Esophagus squamous epithelium (tissue), 5 donors: ENCODE results near the gene NT5C3A. TPM values are rescaled to one million over a fixed set of nuclear protein-coding genes. Genes with fewer than 3 reads are reported as not detected.

Experiments used
- DNase-seq: peaks from one replicate; lab custom pipeline; 2025; lab: John Stamatoyannopoulos, UW
- H3K27ac ChIP-seq, 4 donors: fragments of 200-600 bp; sonication (generic); one replicate each; pipeline ENCODE4 v1.5.1; 2016 to 2019; ENCODE audit warnings: mild to moderate bottlenecking in 1 of 4
- H3K27me3 ChIP-seq, 4 donors: fragments of 200-600 bp; sonication (generic); 1 replicate in 3 of 4; 2 replicates in 1 of 4; pipeline versions ENCODE4 v1.5.1 to v1.6.0; 2017 to 2021; ENCODE audit warnings: antibody characterized with exemption in 1 of 4
- H3K36me3 ChIP-seq, 3 donors: fragments of 200-600 bp; sonication (generic); one replicate each; pipeline ENCODE4 v1.5.1; 2016 to 2019
- H3K4me1 ChIP-seq, 3 donors: fragments of 200-600 bp; sonication (generic); one replicate each; pipeline ENCODE4 v1.5.1; 2017 to 2019
- H3K4me3 ChIP-seq, 4 donors: fragments of 200-600 bp; sonication (generic); 1 replicate in 3 of 4; 2 replicates in 1 of 4; pipeline ENCODE4 v1.5.1; 2016 to 2019; ENCODE audit warnings: mild to moderate bottlenecking in 2 of 4, moderate library complexity in 1 of 4
- H3K9me3 ChIP-seq, 3 donors: fragments of 200-600 bp; sonication (generic); one replicate each; pipeline ENCODE4 v1.5.1; 2016 to 2019
- CTCF ChIP-seq, 6 experiments: fragments of 450-650 bp in 4 of 6; fragments of 200-600 bp in 2 of 6; sonication (generic) in 2 of 6; IDR thresholded peaks; one replicate each; pipeline ENCODE4 v1.5.1; 2016 to 2019; ENCODE audit warnings: antibody characterized with exemption in 6 of 6, mild to moderate bottlenecking in 4 of 6, moderate library complexity in 4 of 6
- POLR2A ChIP-seq, 4 donors: fragments of 450-650 bp; IDR thresholded peaks; one replicate each; pipeline ENCODE4 v1.6.1; 2017; ENCODE audit warnings: antibody characterized with exemption in 4 of 4, mild to moderate bottlenecking in 4 of 4, moderate library complexity in 3 of 4
- WGBS, 2 donors: methylation state at CpG; one replicate each; pipeline ENCODE4 v1.1.5; 2018; 5-methylcytosine and 5-hydroxymethylcytosine counted together
- intact Hi-C: fragments of 100-400 bp; cut with DNase I; formaldehyde crosslinking; loops from one replicate; pipeline ENCODE4 v1.15.0; 2022
- total RNA-seq, 4 donors: library from RNA; depleted of rRNA; stranded (reverse); fragments of >200 nt; gene quantifications; one replicate each; pipeline ENCODE4 v1.1.0, GENCODE V29; 2016
- donor health status: DM: yes; HTN: yes; CAD: no.

Gene NT5C3A
- total RNA-seq, 4 donors from 2014 or later = 13.1 to 30.8 (median 26.8) TPM

- Histone ChIP-seq H3K4me1 (peaks cover 0 to 3% (median 0%) of the 10 kb centered on the region in 3 donors), H3K27ac (no peak overlapping the region), H3K27me3 (no peaks in the 10 kb centered on the region), H3K36me3 (no peaks in the 10 kb centered on the region), H3K9me3 (peaks cover 0 to 23% (median 15%) of the 10 kb centered on the region in 3 donors), H3K4me3 (no peak overlapping the region)
- TF ChIP-seq POLR2A (IDR thresholded peaks at IDR 0.05) (no peak), CTCF (IDR thresholded peaks at IDR 0.05) (no peak)
- no peak for DNase-seq
- intact Hi-C loops = no loop called here
- 100% methylated on average over 1 to 2 of the region's 2 CpGs for WGBS, 2 donors
These were observed 7.7 kb upstream of the NT5C3A start for GRCh38 chr7:33070277-33070676.

GRCh38 chr7:33067921-33068320 is 5.3 kb upstream of the NT5C3A start:
- 70 to 84% methylated on average over 1 of the region's 1 CpG for WGBS, 2 donors

GRCh38 chr7:33066771-33067170 is 4.2 kb upstream of the NT5C3A start:
- 73 to 83% methylated on average over 1 of the region's 1 CpG for WGBS, 2 donors
- no peak overlapping the region for H3K27ac ChIP-seq
- no peak for TF ChIP-seq POLR2A (IDR thresholded peaks at IDR 0.05)
- no peak for TF ChIP-seq CTCF (IDR thresholded peaks at IDR 0.05)
- no peak for DNase-seq
- H3K4me3 ChIP-seq = no peak overlapping the region
- peaks cover 0 to 23% (median 15%) of the 10 kb centered on the region in 3 donors for H3K9me3 ChIP-seq
- no peaks in the 10 kb centered on the region for H3K36me3 ChIP-seq
- intact Hi-C loops = no loop called here
- peaks cover 0 to 9% (median 0%) of the 10 kb centered on the region in 3 donors for H3K4me1 ChIP-seq
- no peaks in the 10 kb centered on the region for H3K27me3 ChIP-seq

More at GRCh38 chr7:33067921-33068320, 5.3 kb upstream of the NT5C3A start:
- peaks cover 0 to 23% (median 15%) of the 10 kb centered on the region in 3 donors for H3K9me3 ChIP-seq
- peaks cover 0 to 11% (median 0%) of the 10 kb centered on the region in 3 donors for H3K4me1 ChIP-seq
- no peaks in the 10 kb centered on the region for H3K36me3 ChIP-seq
- H3K27ac ChIP-seq = no peak overlapping the region
- H3K27me3 ChIP-seq = no peaks in the 10 kb centered on the region
- DNase-seq = no peak
- H3K4me3 ChIP-seq = no peak overlapping the region
- intact Hi-C loops = no loop called here
- TF ChIP-seq CTCF (IDR thresholded peaks at IDR 0.05) (no peak), POLR2A (IDR thresholded peaks at IDR 0.05) (no peak)

GRCh38 chr7:33065981-33066380 is 3.4 kb upstream of the NT5C3A start:
- Histone ChIP-seq H3K4me3 (no peak overlapping the region), H3K9me3 (peaks cover 0 to 23% (median 15%) of the 10 kb centered on the region in 3 donors), H3K27me3 (no peaks in the 10 kb centered on the region), H3K4me1 (peaks cover 4 to 17% (median 6%) of the 10 kb centered on the region in 3 donors), H3K36me3 (no peaks in the 10 kb centered on the region), H3K27ac (no peak overlapping the region)
- intact Hi-C loops = no loop called here
- WGBS, 2 donors = 100% methylated on average over 1 of the region's 1 CpG
- no peak for DNase-seq
- no peak for TF ChIP-seq CTCF (IDR thresholded peaks at IDR 0.05)
- TF ChIP-seq POLR2A (IDR thresholded peaks at IDR 0.05) = no peak

- TF ChIP-seq POLR2A (IDR thresholded peaks at IDR 0.05) = peak in 3 of 4 donors; percentile 59 to 71 (median 67)
- peak in 1 of 6 experiments; percentile 17 for TF ChIP-seq CTCF (IDR thresholded peaks at IDR 0.05)
- Histone ChIP-seq H3K4me1 (peaks cover 6 to 42% (median 15%) of the 10 kb centered on the region in 3 donors), H3K27me3 (no peaks in the 10 kb centered on the region), H3K36me3 (no peaks in the 10 kb centered on the region), H3K4me3 (peak overlapping the region; percentile 77 to 94 (median 89)), H3K9me3 (peaks cover 0 to 13% (median 7%) of the 10 kb centered on the region in 3 donors), H3K27ac (peak overlapping the region; percentile 94 to 98 (median 97))
- 0% methylated on average over 5 to 7 of the region's 50 CpGs for WGBS, 2 donors
- intact Hi-C loops = no loop called here
- peak; percentile 77 for DNase-seq
These were observed 337 bp upstream of the NT5C3A start for GRCh38 chr7:33062782-33063443.
